ENCODE measurements around the gene NUP133.

DNA sequence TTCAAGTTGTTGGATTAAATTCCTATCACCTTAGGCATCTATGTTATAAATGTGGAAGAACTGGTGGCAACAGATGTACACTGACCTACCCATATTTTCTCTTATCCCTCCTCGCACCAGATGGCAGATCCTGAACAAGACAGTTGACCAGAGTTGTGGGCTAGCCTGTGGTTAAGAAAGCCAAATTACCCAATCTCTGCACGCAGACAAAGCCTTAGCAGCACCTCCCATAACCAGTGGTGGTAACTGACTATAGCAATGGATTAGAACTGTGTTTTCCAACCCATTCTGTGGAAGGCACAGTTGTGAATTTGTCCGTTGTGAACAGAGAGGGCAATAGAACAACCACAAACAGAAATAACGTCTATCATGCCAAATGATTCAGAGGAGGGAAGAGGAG, 29.8 kb upstream of the NUP133 start:
- TF ChIP-seq REST (IDR thresholded peaks at IDR 0.05; ENCODE audit: insufficient replicate concordance, low read depth) (peak; percentile 64), CTCF (IDR thresholded peaks at IDR 0.05; ENCODE audit: insufficient read depth, low read length) (no peak), POLR2AphosphoS5 (IDR thresholded peaks at IDR 0.05; ENCODE audit: low read depth) (peak; percentile 100), GABPA (IDR thresholded peaks at IDR 0.05; ENCODE audit: low read depth) (peak; percentile 26; the same call in 1 of the 2 replicates), SPI1 (IDR thresholded peaks at IDR 0.05; ENCODE audit: borderline replicate concordance, low read depth) (no peak)

All from HL-60 (cell line).